GM18861 (cell line): Measurements from ENCODE around the gene GINS2.

ENCODE experiments used
- ATAC-seq: cut with Tn5 transposase; IDR thresholded peaks from one replicate; pipeline ENCODE4 v1.9.1; 2021; ENCODE audit not compliant: unreplicated experiment

Gene GINS2

GRCh38 chr16:85629853-85630252 is 58.9 kb downstream of the GINS2 start:
- ATAC-seq = no peak

GRCh38 chr16:85629326-85629725 is 59.4 kb downstream of the GINS2 start:
- no peak for ATAC-seq

- no peak for ATAC-seq
Observed at GRCh38 chr16:85628645-85629044, 60.1 kb downstream of the GINS2 start.

GRCh38 chr16:85628265-85628556 is 60.5 kb downstream of the GINS2 start:
- no peak for ATAC-seq

GRCh38 chr16:85627526-85628264 is 61.1 kb downstream of the GINS2 start:
- ATAC-seq = no peak

- no peak for ATAC-seq
Observed at GRCh38 chr16:85627089-85627488, 61.7 kb downstream of the GINS2 start.
